ENCODE results near the gene GUCA1A. TPM values are rescaled to one million over a fixed set of nuclear protein-coding genes. Genes with fewer than 3 reads are reported as not detected.
A peak's percentile ranks its signal among the peaks of the same experiment; 100 is the strongest.
"Not testable (repeated sequence)": the region's sequence is repeated elsewhere in the genome, so short reads cannot be mapped to it uniquely, and the experiment has no call there.

Gene GUCA1A
- total RNA-seq, 1 donor from 2014 or later, result not detected

DNA sequence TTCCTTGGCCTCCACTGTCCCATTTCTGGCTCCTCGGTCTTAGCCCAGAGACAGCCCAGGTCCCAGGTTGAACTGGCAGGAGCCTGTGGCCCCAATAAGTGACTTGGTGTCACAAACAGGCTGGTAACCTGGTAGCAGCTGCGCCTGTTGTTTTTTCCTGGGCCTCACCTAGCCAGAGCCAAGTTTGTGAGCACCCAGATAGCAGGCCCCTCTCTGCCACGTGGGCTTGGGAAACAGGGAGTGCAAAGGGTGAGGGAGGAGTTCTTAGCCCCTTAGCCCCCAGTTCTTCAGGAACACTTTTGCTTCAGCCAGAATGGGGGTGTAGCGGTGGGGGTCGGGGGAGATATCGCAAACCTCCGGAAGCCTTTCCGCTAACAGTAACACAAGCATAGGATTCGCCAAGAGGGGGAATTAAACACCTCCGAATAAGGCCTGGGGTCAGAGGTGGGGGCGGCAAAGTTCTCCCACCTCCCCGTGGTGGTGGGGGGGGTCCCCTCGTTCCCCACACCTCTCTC is 31.5 kb upstream of the GUCA1A start:
- no peak for DNase-seq
- intact Hi-C loops (cut with DNase I), result no loop called here
- peak; percentile 63 for ATAC-seq (ENCODE audit: poor library complexity)

DNA sequence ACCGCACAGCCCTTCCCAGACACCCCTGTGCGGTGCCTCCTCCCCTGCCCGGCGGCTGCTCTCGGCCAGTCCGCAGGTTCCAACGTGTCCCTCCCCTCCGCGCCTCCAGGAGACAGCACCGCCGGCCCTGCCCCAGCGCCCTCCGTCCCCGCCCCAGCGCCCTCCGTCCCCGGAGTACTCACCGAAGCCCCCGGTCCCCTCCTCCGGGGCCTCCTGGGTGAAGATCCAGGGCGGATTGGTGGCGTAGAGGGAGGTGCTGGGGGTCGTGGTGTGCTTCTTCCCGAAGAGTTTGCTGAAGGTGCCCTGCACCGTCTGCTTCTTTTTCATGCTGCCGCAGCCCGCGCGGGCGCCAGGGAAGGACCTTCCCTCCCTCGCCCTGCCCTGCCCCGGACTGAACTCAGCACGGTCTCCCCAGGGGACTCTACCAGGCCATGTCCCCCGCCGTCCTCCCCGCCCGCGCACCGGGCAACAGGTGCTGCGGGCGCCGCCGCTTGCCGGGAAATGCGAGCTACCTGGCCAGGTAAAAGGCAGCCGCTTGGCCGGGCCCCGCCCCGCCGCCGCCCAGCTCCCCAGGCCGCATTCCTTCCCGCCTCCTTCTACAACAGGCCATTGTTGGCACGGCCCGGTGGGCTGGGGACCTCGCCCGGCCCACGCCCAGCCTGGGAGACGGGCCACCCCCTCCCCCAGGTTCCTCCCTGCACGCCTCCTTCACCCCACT is 30.9 kb upstream of the GUCA1A start, which contains the start of gene C6orf132:
Gene C6orf132, minus strand, starts transcription at position 503 of the 718 bp plus-strand sequence. Its CDS starts 176 bp downstream, at position 327.
- intact Hi-C loops (cut with DNase I), result no loop called here
- peak; percentile 49 for DNase-seq
- peak; percentile 80 for ATAC-seq (ENCODE audit: poor library complexity)

DNA sequence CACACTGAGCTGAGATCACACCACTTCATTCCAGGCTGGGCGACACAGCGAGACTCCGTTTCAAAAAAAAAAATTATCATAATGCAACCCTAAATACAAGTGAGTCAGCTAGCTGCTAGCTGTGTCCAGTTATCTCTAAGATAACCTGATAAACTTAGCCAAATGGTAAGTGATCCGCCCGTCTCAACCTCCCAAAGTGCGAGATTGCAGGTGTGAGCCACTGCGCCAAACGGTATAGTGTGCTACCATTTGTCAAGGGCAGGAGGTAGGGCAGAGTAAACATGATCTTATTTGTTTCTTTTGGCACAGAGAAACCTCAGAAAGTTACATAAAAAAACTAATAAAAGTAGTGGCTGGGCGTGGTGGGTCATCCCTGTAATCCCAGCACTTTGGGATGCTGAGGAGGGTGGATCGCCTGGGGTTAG is 26.0 kb upstream of the GUCA1A start:
- DNase-seq, result no peak
- no peak for ATAC-seq (ENCODE audit: poor library complexity)
- intact Hi-C loops (cut with DNase I), result no loop called here

DNA sequence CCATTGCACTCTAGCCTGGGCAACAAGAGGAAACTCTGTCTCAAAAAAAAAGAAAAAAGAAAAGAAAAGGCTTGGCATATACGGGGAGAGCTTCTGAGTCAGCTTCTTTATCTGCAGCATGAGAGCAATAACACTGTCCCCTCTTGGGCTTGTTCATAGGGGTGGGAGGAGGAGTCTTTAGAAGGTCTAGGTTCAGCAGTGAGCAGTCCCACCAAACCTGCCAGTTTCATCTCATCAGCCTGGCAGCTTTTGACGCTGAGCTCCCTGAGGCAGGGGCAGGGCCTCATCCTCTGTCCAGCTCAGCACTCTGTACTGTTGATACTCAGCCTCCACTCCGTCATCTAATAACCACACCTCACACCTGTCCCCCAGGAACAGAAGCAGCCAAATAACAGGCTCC is 25.1 kb upstream of the GUCA1A start:
- DNase-seq (no peak), ATAC-seq (ENCODE audit: poor library complexity) (no peak)
- intact Hi-C loops (cut with DNase I), result no loop called here

DNA sequence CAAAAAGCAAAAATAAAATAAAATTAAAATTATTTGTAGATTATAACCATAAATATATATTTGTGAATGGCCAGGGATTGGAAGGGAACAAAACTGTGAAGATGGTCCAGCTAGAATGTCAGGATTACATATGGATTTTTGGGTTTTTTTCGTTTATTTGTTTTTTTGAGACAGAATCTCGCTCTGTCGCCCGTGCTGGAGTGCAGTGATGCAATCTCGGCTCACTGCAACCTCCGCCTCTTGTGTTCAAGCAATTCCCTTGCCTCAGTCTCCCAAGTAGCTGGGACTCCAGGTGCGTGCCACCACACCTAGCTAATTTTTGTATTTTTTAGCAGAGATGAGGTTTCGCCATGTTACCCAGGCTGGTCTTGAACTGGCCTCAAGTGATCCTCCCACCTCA is 22.9 kb upstream of the GUCA1A start:
- ATAC-seq (ENCODE audit: poor library complexity) (no peak), DNase-seq (no peak)
- intact Hi-C loops (cut with DNase I), result no loop called here

DNA sequence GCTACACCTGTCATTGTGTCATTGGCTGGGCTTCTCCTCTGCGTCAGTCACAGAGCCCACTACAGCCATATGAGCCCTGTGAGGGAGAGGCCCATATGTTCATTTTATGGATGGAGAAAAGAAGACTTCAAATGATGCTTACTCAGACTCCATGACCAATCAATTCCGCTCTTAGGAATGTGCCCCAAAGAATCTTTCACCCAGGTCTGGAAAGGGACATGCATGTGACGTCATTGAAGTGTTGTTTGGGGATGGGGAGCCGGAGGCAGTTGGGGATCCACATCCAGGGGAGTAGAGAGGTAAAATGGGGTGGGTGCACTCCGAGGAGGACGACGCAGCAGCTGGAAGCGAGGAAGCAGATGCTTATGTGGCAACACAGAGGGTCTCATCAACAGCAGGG is 21.1 kb upstream of the GUCA1A start:
- ATAC-seq (ENCODE audit: poor library complexity), result no peak
- intact Hi-C loops (cut with DNase I), result no loop called here
- DNase-seq, result no peak

DNA sequence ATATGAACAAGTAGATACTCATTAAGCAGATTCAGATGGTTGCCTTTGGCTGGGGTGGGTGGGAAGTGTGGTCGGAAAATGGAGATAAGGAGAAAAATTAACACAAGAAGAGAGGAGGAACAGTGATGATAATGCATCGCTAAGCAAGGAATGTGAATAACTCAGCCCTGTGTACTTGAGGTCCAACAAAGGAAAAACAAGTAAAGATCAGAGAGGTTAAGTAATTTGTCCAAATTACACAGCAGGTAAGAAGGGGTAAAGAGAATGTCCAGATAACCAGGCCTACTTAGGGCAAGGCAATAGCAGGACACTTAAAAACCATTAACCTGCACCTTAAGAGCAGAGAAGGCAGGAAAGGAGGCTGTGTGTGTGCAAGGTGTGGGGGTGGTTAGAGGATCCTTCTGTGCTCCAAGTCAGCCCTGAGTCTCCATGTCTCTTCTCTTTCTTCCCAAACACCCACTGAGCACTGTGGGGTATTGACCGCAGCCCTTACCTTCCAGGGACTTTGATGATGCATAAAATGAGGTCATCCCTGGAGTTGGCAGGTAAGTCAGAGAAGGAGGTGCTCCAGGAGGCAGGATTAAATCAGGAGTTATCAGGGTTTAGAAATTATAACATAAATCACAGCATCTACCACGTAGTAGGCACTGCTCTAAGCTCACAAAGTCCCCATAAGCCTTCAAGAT is 20.5 kb upstream of the GUCA1A start:
- intact Hi-C loops (cut with DNase I), result not testable (repeated sequence)

DNA sequence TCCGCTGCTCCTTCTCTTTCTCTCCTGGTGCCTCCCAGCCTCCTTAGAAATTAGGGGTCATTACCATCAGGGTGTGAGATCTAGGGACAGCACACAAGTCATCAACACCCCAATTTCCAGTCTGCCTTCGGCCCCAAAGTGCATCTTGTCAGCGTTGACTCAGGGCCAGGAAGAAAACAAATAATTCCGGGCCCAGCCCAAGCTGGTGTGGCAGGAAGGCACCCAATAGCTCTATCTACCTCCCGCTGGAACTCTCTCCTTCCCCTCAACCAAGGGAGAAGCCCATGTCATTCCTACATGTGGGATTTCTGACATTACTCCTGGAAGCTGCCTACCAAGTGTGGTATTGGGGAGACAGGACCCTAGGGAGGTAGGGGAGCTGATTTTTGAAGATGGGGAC is 19.2 kb upstream of the GUCA1A start:
- intact Hi-C loops (cut with DNase I), result no loop called here
- DNase-seq (no peak), ATAC-seq (ENCODE audit: poor library complexity) (no peak)

More for the DNA sequence above, 20.5 kb upstream of the GUCA1A start:
- not testable (repeated sequence) for DNase-seq; ATAC-seq (ENCODE audit: poor library complexity)

DNA sequence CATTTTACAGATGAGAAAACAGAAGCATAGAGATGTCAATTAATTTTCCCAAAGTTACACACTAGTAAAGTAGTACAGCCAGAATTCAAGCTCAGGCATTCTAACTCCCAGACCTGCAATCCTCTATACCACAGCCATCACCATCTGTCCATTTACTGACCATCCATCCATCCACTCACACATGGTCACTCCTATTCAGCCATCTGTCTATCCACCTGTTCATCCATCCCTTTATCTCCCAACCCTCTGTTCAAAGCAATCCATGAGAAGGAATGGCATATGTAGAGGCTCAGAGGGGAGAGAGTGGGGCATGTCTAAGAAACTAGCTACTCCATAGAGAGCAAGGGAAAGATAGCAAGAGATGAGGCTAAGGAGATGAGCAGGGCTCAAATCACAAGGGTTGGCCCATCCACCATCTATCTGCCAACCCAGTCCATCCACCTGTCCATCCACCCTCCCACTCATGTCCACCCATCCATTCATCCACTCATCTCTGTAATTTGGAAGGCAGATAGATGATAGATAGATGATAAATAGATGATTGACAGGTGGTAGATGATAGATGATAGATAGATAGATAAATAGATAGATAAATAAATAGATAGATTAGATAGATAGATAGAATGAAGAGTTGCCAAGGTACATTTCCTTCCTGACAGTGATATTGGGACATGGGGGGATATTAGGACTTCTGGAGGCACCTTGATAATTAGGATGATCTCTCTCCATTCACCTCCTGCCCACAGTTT is 18.5 kb upstream of the GUCA1A start:
- intact Hi-C loops (cut with DNase I), result no loop called here
- no peak for DNase-seq
- ATAC-seq (ENCODE audit: poor library complexity), result no peak

DNA sequence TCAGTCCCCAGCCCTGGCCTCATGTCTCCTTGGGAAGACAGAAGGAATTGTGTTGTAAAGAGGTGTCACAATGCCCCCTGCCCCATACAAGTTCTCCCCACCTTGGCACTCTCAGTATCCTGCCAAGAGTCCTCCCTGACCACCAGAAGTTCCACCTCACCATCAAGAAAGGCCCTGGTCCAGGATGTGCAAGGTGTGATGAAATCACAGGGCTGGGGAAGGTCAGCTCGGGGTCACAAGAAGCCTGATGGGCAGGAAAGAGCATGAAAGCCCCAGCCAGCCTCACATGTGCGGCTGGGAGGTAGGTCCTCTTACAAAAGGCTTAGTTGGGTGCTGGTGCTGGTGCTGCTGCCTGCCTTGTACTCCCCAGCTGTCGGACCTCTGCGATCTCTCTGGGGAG is 17.9 kb upstream of the GUCA1A start:
- intact Hi-C loops (cut with DNase I), result no loop called here
- DNase-seq (no peak), ATAC-seq (ENCODE audit: poor library complexity) (no peak)

DNA sequence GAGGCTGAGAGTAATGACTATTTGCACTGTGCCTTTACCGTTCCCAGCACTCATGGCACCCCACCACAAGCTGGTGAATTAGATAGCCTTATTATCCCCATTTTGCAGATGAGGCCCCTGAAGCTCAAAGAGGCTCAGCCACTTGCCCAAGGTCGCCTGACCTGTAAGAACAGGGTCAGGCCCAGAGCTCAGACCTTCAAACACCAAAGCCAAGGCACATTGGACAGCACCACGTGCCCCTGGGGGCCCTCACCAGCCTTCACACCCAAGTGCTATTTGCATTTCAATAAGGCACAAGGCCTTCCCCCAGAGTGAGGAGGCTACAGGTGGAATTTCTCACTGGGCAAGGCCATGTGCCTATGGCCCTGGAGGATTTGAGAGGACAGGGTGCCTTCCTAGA is 16.5 kb upstream of the GUCA1A start:
- ATAC-seq (ENCODE audit: poor library complexity) (no peak), DNase-seq (no peak)
- intact Hi-C loops (cut with DNase I), result no loop called here

DNA sequence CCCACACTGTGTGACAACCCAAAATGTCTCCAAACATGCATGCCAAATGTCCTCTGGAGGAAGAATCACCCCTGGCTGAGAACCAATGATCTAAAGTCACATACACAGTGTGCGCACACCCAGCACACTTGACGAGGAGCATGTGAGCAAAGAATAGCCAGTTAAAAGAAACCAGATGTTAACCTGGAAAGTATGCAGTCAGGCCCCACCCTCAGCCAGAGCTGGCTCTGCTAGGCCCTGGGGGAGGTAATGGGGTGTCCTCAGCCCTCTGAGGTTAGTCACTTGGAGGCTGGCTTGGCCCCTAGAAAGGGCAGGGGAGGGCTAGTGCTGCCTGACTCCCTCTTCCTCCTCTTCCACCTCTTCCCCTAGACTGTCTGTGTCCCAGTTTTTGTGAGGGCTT is 15.2 kb upstream of the GUCA1A start:
- ATAC-seq (ENCODE audit: poor library complexity) (peak; percentile 57), DNase-seq (no peak)
- intact Hi-C loops (cut with DNase I), result no loop called here

DNA sequence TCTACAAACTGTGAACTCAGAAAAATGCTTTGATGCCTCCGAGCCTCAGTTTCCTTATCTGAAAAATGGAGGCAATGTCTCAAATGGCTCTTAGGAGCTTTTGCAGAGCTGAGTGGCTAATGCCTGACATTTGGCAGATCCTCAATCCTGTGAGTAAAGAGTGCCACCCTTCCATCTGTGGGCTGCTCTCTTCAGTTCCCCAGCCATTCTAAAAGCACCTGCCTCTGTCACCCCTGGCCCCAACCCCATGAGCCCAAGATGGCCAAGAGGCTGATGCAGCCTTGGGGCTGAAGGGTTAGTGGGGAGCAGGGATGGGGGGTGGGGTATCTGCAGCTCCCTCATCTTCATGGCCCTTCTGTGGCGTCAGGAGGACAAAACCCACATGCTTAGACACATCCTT is 14.5 kb upstream of the GUCA1A start:
- intact Hi-C loops (cut with DNase I), result no loop called here
- DNase-seq (no peak), ATAC-seq (ENCODE audit: poor library complexity) (no peak)

DNA sequence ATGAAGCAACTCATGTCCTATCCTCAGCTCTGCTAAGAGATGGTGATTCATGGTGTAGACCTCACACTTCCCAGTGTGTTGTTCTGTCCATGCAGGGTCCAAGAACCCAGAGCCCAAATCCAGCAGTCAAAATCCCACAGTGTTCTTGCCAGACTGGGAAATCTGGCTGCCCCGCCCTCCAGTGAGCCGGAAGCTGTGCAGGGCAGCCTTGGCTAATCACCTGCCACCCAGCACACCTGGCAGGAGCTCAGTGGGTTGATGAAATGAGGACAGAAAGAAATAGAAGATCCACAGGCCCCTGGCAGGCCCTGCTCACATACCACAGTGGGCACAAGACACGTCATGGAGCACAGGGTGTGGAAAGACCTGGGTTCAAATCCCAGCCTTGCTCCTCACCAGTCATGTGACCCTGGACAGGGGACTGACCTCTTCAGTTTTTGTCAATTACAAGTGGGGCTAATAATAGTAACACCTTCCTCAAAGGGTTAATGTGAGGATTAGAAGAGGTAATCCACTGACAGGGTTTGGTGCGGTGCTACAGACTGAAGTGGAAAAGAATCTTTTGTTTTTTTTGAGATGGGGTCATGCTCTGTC is 13.6 kb upstream of the GUCA1A start:
- ATAC-seq (ENCODE audit: poor library complexity), result no peak
- DNase-seq, result no peak
- intact Hi-C loops (cut with DNase I), result loop anchor here (10.0 kb wide), 1 partner anchor 385 kb away; the partner anchor contains the start of gene FRS3

DNA sequence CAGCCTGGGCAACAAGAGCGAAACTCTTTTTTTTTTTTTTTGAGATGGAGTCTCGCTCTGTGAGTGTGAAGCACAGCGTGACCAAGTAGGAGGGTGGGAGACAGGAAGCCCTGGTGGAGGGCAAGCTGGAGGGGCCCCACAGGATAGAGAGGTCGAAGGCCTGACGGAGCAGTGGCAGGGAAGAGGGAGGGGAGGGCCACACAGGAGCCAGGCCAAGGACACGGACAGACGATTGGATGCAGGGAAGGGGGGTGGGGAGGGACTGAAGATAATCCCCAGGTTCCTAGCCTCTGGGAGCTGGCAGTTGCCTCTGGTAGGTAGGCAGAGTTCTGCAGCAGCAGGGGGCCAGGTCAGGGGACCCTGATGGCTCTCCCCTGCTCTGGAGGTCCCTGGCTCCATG is 10.8 kb upstream of the GUCA1A start:
- ATAC-seq (ENCODE audit: poor library complexity) (no peak), DNase-seq (no peak)
- intact Hi-C loops (cut with DNase I), result loop anchor here (10.0 kb wide), 1 partner anchor 388 kb away; the partner anchor contains the start of gene FRS3

DNA sequence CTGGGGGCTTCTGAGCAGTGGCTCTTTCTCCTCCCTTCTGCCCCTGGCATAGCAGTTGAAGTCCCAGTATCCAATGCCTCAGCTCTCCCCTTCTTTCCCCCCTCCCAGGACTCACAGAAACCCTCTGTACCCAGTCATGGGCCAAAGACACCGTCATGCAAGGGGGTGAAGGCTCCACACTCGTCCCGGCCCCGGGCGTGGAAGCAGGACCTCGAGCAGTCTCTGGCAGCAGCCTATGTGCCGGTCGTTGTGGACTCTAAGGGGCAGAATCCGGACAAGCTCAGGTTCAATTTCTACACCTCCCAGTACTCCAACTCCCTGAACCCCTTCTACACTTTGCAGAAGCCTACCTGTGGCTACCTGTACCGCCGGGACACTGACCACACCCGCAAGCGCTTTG is 10.4 kb upstream of the GUCA1A start:
- DNase-seq, result no peak
- ATAC-seq (ENCODE audit: poor library complexity), result no peak
- intact Hi-C loops (cut with DNase I), result loop anchor here (10.0 kb wide), 1 partner anchor 388 kb away; the partner anchor contains the start of gene FRS3

DNA sequence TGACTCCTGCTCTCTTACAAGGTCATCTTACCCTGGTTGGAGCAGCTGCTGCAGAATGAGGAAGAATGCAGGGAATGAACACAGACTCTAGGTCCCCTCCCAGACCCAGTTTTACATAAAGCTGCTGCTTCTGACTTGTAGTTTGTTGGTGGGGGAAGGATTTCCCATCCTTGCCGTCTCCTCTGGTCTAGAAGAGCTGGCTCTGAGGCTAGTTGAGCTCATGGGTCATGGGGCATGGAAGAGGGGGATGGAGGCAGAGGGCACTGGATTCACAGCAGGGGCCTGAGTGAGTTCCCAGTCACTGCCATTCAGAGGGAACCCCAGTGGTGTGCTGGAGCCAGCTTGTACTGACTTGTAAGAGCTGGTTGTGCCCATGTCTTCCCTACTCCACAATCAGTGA is 9.2 kb upstream of the GUCA1A start:
- intact Hi-C loops (cut with DNase I), result loop anchor here (2.0 to 10.0 kb wide), 2 partner anchors 89 to 389 kb away; partner anchors contain the start of gene FRS3
- DNase-seq (no peak), ATAC-seq (ENCODE audit: poor library complexity) (no peak)

DNA sequence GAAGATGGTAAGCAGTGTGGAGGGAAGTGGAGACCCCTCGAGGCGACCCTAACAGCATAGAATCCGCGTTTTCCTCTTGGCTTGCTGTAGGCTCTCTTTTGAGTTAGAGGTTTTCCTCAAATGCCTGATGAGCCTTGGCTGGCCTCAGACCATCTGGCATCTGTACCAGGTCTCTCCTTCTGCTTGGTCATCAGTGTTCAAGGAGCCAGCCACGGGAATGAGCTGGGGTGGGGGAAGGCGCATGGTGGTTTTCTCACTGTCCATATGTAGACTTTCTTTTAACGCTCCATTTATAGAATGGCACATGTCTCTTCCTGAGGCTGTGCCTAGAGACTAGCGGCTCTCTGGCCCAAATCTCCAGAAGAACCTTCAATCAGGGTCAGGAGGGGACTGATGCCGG is 8.1 kb upstream of the GUCA1A start:
- no peak for ATAC-seq (ENCODE audit: poor library complexity)
- intact Hi-C loops (cut with DNase I), result loop anchor here (2.0 to 10.0 kb wide), 2 partner anchors 90 to 390 kb away; partner anchors contain the start of gene FRS3
- DNase-seq, result no peak

Data from Right ventricle myocardium superior (tissue), 1 donor.